ENCODE data around the gene PDX1.

The PDX1 gene

GRCh38 chr13:27923794-27924528, 4.2 kb downstream of the PDX1 start:
- no peak for TF ChIP-seq CTCF (IDR thresholded peaks at IDR 0.05; ENCODE audit: insufficient read depth, missing control alignments)
- no peak for FAIRE-seq
- DNase-seq (ENCODE audit: insufficient read length, low spot score), result no peak

DNA sequence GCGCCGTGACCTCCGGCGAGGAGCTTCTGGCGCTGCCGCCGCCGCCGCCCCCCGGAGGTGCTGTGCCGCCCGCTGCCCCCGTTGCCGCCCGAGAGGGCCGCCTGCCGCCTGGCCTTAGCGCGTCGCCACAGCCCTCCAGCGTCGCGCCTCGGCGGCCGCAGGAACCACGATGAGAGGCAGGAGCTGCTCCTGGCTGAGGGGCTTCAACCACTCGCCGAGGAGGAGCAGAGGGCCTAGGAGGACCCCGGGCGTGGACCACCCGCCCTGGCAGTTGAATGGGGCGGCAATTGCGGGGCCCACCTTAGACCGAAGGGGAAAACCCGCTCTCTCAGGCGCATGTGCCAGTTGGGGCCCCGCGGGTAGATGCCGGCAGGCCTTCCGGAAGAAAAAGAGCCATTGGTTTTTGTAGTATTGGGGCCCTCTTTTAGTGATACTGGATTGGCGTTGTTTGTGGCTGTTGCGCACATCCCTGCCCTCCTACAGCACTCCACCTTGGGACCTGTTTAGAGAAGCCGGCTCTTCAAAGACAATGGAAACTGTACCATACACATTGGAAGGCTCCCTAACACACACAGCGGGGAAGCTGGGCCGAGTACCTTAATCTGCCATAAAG, 4.8 kb downstream of the PDX1 start:
- FAIRE-seq, result no peak
- DNase-seq (ENCODE audit: insufficient read length, low spot score), result no peak
- TF ChIP-seq CTCF (IDR thresholded peaks at IDR 0.05; ENCODE audit: insufficient read depth, missing control alignments), result no peak

GRCh38 chr13:27925220-27925991, 5.6 kb downstream of the PDX1 start:
- DNase-seq (ENCODE audit: insufficient read length, low spot score) (no peak), FAIRE-seq (no peak)

DNA sequence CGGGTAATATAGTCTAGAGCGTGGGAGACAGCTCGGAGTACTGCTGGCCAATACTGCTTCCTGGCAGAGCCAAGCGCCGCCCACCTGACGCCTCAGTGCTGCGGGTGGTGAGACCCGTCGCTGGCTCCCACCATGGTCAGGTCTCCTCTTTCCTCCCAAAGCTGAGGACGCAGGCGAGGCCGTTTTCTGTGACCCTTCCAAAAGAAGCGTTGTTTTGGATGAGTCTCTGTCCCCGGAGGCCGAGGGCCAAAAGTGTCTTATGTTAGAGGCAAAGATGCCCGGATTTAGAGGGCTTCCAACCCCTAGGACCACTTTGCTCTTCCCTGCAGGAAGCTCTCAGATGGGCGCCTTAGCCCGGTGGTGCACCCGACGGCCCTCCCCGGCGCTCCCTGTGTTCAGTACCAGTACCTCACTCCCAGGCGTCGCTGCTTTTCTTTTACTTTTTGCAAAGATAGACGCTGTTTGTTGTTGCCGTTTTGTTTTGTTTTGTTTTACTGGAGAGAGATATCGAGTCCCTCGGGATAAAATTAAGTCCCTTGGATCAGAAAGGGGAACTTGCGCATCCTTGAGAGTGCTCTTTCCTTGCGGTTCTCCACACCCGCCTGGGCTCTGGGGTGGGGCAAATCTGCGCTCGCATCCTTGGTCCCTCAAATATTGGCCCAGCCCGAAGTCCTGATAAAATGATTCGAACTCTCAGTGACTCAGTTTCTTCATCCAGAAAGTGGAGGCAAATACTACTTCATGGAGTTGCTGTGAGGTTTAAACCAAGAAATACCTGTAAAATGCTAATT, 7.0 kb downstream of the PDX1 start:
- FAIRE-seq, result no peak

More at GRCh38 chr13:27925220-27925991, 5.6 kb downstream of the PDX1 start:
- no peak for TF ChIP-seq CTCF (IDR thresholded peaks at IDR 0.05; ENCODE audit: insufficient read depth, missing control alignments)

GRCh38 chr13:27927444-27928352, 7.9 kb downstream of the PDX1 start:
- FAIRE-seq (no peak), DNase-seq (ENCODE audit: insufficient read length, low spot score) (no peak)
- TF ChIP-seq CTCF (IDR thresholded peaks at IDR 0.05; ENCODE audit: insufficient read depth, missing control alignments), result no peak

More for the DNA sequence above, 7.0 kb downstream of the PDX1 start:
- no peak for DNase-seq (ENCODE audit: insufficient read length, low spot score)
- no peak for TF ChIP-seq CTCF (IDR thresholded peaks at IDR 0.05; ENCODE audit: insufficient read depth, missing control alignments)

DNA sequence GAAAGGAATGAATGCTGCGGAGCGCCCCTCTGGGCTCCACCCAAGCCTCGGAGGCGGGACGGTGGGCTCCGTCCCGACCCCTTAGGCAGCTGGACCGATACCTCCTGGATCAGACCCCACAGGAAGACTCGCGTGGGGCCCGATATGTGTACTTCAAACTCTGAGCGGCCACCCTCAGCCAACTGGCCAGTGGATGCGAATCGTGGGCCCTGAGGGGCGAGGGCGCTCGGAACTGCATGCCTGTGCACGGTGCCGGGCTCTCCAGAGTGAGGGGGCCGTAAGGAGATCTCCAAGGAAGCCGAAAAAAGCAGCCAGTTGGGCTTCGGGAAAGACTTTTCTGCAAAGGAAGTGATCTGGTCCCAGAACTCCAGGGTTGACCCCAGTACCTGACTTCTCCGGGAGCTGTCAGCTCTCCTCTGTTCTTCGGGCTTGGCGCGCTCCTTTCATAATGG, 8.6 kb downstream of the PDX1 start:
- DNase-seq (ENCODE audit: insufficient read length, low spot score), result no peak
- FAIRE-seq, result no peak
- no peak for TF ChIP-seq CTCF (IDR thresholded peaks at IDR 0.05; ENCODE audit: insufficient read depth, missing control alignments)

Data from D721Med (cell line).